Mucosa of gallbladder (tissue), 1 donor: ENCODE data around the gene MACROD2. TPM values are rescaled to one million over a fixed set of nuclear protein-coding genes. Genes with fewer than 3 reads are reported as not detected.
"Not testable (repeated sequence)": the region's sequence is repeated elsewhere in the genome, so short reads cannot be mapped to it uniquely, and the experiment has no call there.

ENCODE experiments used
- DNase-seq: peaks from one replicate; pipeline ENCODE4 v3.0.0-alpha.2; 2020; ENCODE audit warnings: low spot score
- total RNA-seq: library from RNA; stranded (reverse); gene quantifications from one replicate; pipeline ENCODE4 v1.2.1, GENCODE V29; 2021
- donor health status: DM: no; HTN: no; CAD: no.

MACROD2 gene
- total RNA-seq, 1 donor from 2014 or later = 7.5 TPM

DNA sequence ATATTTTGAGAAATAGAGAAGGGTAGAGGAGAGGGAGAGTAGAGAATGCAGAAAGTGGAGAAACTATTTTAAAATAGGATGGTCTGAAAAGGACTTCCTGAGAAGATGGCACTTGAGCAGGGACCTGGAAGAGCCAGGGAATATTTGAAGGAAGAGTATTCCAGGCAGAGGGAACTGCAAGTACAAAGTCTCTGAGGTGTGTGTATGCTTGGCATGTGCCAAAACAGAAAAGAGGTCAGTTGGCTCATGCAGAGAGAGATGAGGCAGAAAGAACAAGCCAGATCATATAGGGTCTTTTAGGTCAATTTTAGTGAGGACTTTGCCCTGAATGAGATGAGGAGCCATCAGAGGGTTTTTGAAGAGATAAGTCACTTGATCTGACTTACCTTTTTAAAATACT is 196.2 kb downstream of the MACROD2 start:
- no peak for DNase-seq

- DNase-seq = no peak
These were observed 198.1 kb downstream of the MACROD2 start for GRCh38 chr20:14193443-14193842.

DNA sequence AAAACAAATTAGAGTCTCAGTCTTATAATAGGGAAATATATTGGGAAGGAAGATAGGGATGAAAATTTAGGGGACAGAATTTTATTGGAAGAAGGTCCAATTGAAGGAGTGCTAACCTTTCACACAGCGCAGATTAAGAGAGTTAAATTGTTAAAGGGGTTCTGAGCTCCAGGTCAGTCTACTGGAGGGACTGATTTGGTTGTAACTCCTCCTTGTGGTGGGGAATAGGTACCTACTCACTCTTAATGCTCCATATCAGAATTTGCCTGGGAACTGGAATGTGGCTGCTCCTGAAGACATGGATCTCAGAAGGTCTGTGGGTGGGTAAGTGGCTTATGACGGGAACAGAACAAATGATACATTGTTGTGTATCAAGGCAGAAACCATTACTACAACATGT is 198.6 kb downstream of the MACROD2 start:
- DNase-seq = no peak

DNA sequence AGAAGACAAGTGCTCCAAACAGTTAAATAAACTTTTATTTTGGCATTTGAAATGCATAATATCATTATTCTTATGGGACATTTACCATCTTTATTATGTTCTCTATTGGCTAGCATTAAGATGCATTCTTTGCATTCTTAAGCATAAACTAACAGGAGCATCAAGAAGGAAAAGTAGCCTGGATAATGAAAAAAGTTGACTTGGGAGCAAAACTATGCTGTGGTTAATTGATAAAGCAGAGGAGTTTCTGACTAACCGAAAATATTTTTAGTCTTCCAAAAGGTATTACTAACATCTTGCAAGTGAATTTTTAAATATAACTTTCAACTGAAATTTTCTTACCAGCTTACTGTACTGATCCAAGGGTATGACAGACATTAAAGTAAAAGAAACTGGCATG is 201.8 kb downstream of the MACROD2 start:
- DNase-seq = no peak

GRCh38 chr20:14198416-14198815 is 203.1 kb downstream of the MACROD2 start:
- no peak for DNase-seq

GRCh38 chr20:14199111-14199510 is 203.8 kb downstream of the MACROD2 start:
- DNase-seq = no peak

DNA sequence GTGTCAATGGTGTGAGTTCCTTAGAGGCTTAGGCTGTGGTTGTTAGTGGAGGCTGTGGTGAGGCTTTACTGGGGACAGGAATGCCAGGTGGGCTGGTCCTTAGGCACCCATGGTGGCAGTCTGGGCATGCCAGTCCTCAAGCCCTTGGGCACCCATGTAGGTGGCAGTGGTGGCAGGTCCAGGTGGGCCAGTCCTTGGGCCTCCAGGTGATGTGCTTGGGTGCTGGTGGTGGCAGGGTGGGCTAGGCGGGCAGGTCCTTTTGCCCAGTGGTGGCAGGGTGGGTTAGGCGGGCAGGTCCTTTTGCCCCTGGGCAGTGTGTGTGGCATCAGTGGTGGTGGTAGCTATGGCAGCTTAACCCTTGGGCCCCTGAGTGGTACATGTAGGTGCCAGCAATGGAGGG is 208.3 kb downstream of the MACROD2 start:
- no peak for DNase-seq

GRCh38 chr20:14207591-14207990 is 212.3 kb downstream of the MACROD2 start:
- no peak for DNase-seq

GRCh38 chr20:14208956-14209355 is 213.6 kb downstream of the MACROD2 start:
- DNase-seq = no peak

DNA sequence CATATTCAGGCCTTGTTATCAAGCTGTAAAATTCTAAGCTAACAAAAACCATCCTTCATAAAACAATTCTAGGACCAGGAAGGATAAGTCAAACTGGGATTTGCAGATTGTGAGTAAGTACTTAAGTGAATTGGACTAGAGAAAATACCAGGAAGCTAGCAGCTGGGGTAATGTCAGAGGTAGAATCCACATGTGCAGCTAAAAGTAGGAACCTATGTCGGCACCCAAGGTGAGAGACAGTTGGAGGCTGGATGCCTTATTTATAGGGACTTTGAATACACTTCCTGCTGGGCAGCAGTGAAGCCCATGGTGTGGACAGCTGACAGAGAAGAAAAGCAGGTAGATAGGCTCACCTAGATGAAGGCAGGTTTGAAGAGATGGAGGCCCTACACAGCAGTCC is 214.8 kb downstream of the MACROD2 start:
- no peak for DNase-seq

DNA sequence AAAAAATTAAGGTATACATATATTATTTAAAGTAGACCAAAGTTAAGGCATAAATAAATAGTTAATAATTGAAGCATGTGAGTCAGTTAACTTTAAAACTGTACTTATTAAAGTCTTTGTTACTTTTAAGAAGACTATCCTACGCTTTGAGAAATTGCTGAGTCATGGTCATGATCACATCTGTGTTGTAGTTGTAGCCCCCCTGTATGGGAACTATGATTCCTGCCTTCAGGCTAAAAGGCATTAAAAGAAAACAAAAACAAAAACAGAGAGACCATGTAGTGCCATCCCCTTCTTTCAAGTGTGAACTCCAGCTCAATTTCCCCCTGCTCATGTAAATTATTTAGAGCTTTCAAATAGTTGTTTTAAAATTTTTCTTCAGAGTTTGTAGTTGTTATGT is 218.7 kb downstream of the MACROD2 start:
- no peak for DNase-seq

DNA sequence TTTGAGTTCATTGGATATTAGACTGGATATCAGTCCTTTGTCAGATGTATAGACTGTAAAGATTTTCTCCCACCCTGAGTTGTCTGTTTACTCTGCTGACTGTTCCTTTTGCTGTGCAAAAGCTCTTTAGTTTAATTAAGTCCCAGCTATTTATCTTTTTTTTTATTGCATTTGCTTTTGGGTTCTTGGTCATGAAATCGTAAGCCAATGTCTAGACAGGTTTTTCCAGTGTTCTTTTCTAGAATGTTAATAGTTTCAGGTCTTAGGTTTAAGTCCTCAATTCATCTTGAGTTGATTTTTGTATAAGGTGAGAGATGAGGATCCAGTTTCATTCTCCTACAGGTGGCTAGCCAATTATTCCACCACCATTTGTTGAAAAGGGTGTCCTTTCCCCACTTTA is 220.6 kb downstream of the MACROD2 start:
- DNase-seq = not testable (repeated sequence)

DNA sequence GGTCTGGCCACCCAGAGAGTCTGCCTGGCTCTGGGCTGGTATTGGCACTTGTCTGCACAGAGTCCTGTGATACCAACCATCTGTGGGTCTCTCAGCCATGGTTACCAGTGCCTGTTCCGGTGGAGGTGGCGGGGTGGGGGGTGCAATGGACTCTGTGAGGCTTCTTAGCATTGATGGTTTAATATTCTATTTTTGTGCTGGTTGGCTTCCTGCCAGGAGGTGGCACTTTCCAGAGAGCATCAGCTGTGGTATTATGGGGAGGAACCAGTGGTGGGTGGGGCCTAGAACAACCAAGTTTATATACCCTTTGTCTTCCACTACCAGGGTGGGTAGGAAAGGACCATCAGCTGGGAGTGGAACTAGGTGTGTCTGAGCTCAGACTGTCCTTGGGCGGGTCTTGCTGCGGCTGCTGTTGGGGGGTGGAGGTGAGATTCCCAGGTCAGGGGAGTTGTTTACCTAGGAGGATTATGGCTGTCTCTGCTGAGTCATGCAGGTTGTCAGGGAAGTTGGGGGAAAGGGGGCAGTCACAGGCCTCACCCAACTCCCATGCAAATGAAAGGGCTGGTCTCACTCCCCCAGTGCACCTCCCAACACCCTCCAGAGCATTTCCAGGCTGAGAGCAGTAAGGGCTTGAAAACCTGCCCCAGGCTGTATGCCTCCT is 224.6 kb downstream of the MACROD2 start:
- peak; percentile 46 for DNase-seq

GRCh38 chr20:14220986-14221385 is 225.7 kb downstream of the MACROD2 start:
- DNase-seq = no peak

- peak; percentile 25 for DNase-seq
These were observed 228.5 kb downstream of the MACROD2 start for GRCh38 chr20:14223806-14224205.

- DNase-seq = not testable (repeated sequence)
These were observed 231.0 kb downstream of the MACROD2 start for GRCh38 chr20:14226051-14227049.

GRCh38 chr20:14232650-14233049 is 237.3 kb downstream of the MACROD2 start:
- no peak for DNase-seq

DNA sequence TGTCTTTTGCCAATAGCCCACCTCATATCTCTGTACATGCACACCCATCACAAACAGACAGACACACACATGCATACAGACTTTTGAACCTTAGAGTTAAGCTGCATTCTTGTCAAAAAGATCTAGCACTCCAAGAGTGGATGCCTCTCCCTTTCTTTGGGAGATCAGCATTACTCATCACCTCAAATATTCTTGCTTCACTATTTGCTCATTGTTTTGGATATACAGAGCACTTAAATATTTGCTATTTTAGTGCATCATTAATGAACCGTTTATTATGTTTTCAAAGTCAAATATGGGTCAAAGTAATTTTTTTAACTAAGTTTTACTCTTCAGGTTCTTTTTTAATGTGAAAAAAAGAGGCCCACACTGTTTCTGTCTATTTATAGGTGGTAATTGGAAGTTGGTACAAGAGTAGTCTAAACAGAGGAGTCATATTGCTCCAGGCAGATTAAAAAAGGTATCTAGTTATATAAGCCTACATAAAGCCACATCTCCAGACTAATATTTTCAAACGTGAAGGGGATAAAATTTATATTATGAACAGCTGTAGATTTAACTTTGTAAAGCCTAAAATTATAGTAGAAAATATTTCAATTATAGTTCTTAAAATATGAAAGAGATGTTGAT is 239.5 kb downstream of the MACROD2 start:
- DNase-seq = no peak

DNA sequence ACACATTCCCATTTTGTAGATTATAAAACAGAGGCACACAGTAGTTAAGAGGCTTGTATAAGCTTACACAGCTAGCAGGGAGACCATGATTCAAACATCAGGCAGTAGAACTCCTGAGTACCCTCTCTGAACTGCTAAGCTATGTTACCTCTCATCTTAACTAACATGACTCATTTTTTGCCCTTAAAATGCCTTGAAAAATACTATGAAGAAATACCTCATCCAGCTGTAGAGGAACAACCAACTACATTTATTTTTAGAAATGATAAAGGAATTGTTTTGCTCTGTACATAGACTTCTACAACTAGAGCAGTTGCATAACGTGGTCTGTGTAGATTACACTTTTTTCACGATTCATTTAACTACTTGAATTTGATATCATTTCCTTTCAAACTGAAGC is 240.0 kb downstream of the MACROD2 start:
- no peak for DNase-seq

DNA sequence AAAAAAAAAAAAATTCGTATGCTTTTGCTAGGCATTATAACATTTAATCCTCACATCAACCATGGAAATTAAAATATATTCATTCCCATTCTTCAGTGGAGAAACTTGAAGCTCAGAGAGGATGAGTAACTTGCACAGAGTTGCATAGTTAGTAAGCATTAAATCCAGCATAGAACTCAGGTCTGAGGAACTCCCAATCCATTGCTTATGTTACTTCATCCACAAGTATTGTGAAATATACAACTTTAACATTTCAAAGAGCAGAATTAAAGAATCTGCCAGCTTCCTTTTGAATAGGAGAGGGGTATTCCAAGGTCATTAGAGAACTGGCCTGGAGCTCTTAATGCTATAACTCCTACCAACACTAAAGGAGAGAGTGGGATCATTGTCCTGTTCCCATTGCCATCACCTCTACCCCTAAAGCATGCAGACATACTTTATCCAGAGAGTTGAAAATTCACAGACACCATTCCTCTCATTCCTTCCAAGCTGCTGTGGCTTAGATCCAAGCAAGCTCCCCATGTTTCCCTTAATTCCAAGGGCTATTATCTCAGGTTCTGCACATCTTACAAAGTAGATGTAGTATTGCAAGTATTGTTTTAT is 250.2 kb downstream of the MACROD2 start:
- peak; percentile 21 for DNase-seq

GRCh38 chr20:14259689-14260088 is 264.4 kb downstream of the MACROD2 start:
- DNase-seq = no peak

- no peak for DNase-seq
These were observed 265.1 kb downstream of the MACROD2 start for GRCh38 chr20:14260367-14260766.
